Subcutaneous abdominal adipose tissue (tissue), 5 donors: ENCODE measurements around the gene GUCY1A1.

Experiments
- H3K27ac ChIP-seq: one replicate; pipeline ENCODE4 v1.7.0; 2013; ENCODE audit warnings: low read depth, mild to moderate bottlenecking, inconsistent platforms, low read length, moderate library complexity
- H3K27me3 ChIP-seq, 5 donors: one replicate each; pipeline ENCODE4 v1.7.0; 2013; ENCODE audit warnings: low read length in 5 of 5, inconsistent platforms in 1 of 5; ENCODE audit not compliant: control insufficient read depth in 5 of 5, insufficient read depth in 4 of 5
- H3K36me3 ChIP-seq, 5 donors: one replicate each; pipeline ENCODE4 v1.7.0; 2013; ENCODE audit warnings: low read length in 5 of 5; ENCODE audit not compliant: control insufficient read depth in 5 of 5, insufficient read depth in 5 of 5
- H3K4me1 ChIP-seq, 5 donors: one replicate each; pipeline ENCODE4 v1.7.0; 2013; ENCODE audit warnings: low read length in 5 of 5, mild to moderate bottlenecking in 3 of 5, moderate library complexity in 1 of 5; ENCODE audit not compliant: control insufficient read depth in 5 of 5, insufficient read depth in 5 of 5
- H3K4me3 ChIP-seq, 5 donors: one replicate each; pipeline ENCODE4 v1.7.0; 2013; ENCODE audit warnings: low read length in 5 of 5, low read depth in 1 of 5
- H3K9ac ChIP-seq, 5 donors: one replicate each; pipeline ENCODE4 v1.7.0; 2013; ENCODE audit warnings: low read length in 5 of 5, mild to moderate bottlenecking in 4 of 5, moderate library complexity in 3 of 5
- H3K9me3 ChIP-seq, 5 donors: one replicate each; pipeline ENCODE4 v1.7.0; 2013; ENCODE audit warnings: low read length in 5 of 5; ENCODE audit not compliant: control insufficient read depth in 5 of 5
- donor health status: healthy.
- donor health status: healthy.
- donor health status: healthy.
- donor health status: healthy.
- donor health status: healthy.

Gene GUCY1A1

DNA sequence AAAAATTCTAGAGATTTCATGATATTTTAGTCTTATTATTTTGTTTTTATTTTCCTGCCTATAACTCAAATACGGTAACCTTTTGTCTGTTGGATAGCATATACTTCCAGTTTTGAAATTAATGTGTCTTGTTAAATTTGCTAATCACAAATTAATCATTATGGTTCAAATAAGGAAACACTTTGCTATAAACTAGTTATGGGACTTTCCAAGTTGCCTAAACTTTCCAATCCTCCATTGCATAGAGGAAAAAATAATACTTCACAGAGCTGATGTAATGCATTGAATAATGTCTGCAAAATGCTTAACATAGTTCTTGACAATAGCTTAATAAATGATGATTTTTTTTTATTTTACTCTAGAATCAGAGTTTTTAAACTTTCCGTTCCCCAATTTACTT lies 96.9 kb downstream of the GUCY1A1 start:
- Histone ChIP-seq H3K9me3 (no peaks in the 10 kb centered on the region), H3K27me3 (peaks cover 0 to 3% (median 0%) of the 10 kb centered on the region in 5 donors), H3K36me3 (no peaks in the 10 kb centered on the region), H3K9ac (no peak overlapping the region), H3K27ac (no peak overlapping the region), H3K4me3 (no peak overlapping the region), H3K4me1 (peaks cover 0 to 16% (median 15%) of the 10 kb centered on the region in 5 donors)

DNA sequence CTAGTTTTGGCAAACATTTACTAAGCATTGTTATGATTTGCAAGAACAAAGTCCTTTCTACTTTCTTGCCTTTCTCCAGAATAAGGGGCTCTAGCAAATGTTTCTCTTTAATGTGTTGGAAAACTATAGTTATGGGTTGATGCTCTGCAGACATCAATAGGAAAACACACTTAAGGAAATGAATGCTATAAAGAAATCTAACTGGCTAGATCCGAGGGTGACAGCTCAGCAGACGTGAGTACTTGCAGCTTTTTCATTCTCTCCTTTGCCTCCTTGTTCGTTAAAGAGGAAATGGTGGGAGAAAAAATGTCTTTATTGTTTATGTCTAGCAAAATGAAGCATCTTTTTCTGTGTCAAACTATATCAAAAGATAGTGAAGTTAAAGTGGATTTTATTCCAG lies 98.5 kb downstream of the GUCY1A1 start:
- no peaks in the 10 kb centered on the region for H3K36me3 ChIP-seq
- no peak overlapping the region for H3K9ac ChIP-seq
- H3K27ac ChIP-seq, result no peak overlapping the region
- H3K4me1 ChIP-seq, result peaks cover 0 to 4% (median under 1%) of the 10 kb centered on the region in 5 donors
- no peaks in the 10 kb centered on the region for H3K9me3 ChIP-seq
- H3K27me3 ChIP-seq, result no peaks in the 10 kb centered on the region
- no peak overlapping the region for H3K4me3 ChIP-seq

GRCh38 chr4:155766622-155767021 lies 100.0 kb downstream of the GUCY1A1 start:
- Histone ChIP-seq H3K4me3 (no peak overlapping the region), H3K27ac (no peak overlapping the region), H3K27me3 (no peaks in the 10 kb centered on the region), H3K4me1 (peaks cover 0 to 4% (median 0%) of the 10 kb centered on the region in 5 donors), H3K9ac (no peak overlapping the region), H3K36me3 (no peaks in the 10 kb centered on the region), H3K9me3 (no peaks in the 10 kb centered on the region)

DNA sequence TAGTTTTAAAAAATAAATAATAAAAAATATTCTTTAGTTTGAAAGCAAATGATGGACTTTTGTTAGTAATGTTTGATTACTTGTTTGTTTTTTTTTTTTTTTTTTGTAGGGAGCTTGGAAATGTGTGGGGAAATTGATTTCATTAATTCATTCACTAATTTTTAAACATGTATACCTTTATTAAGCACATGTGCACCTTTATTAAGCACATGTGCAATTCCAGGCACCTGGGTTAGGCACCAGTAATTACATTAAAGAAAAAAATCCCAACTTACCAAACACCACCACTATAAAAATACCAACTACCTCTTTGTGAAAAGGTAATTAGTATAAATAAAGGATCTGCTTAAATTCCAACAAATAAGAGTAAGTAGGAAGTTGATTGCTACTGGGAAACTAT lies 101.7 kb downstream of the GUCY1A1 start:
- H3K27ac ChIP-seq, result no peak overlapping the region
- peaks cover 0 to 4% (median 0%) of the 10 kb centered on the region in 5 donors for H3K4me1 ChIP-seq
- H3K9ac ChIP-seq, result no peak overlapping the region
- no peaks in the 10 kb centered on the region for H3K36me3 ChIP-seq
- H3K4me3 ChIP-seq, result no peak overlapping the region
- H3K27me3 ChIP-seq, result no peaks in the 10 kb centered on the region
- H3K9me3 ChIP-seq, result no peaks in the 10 kb centered on the region

- no peaks in the 10 kb centered on the region for H3K27me3 ChIP-seq
- H3K4me1 ChIP-seq, result peaks cover 0 to 4% (median 0%) of the 10 kb centered on the region in 5 donors
- no peaks in the 10 kb centered on the region for H3K9me3 ChIP-seq
- no peaks in the 10 kb centered on the region for H3K36me3 ChIP-seq
- H3K27ac ChIP-seq, result no peak overlapping the region
- H3K9ac ChIP-seq, result no peak overlapping the region
- no peak overlapping the region for H3K4me3 ChIP-seq
Measured at GRCh38 chr4:155769090-155769489, 102.4 kb downstream of the GUCY1A1 start.

- peaks cover 0 to 4% (median 0%) of the 10 kb centered on the region in 5 donors for H3K4me1 ChIP-seq
- no peaks in the 10 kb centered on the region for H3K9me3 ChIP-seq
- no peak overlapping the region for H3K9ac ChIP-seq
- H3K36me3 ChIP-seq, result peaks cover 0 to 2% (median 0%) of the 10 kb centered on the region in 5 donors
- no peak overlapping the region for H3K4me3 ChIP-seq
- H3K27ac ChIP-seq, result no peak overlapping the region
- H3K27me3 ChIP-seq, result no peaks in the 10 kb centered on the region
Measured at GRCh38 chr4:155772459-155773195, 106.0 kb downstream of the GUCY1A1 start.

DNA sequence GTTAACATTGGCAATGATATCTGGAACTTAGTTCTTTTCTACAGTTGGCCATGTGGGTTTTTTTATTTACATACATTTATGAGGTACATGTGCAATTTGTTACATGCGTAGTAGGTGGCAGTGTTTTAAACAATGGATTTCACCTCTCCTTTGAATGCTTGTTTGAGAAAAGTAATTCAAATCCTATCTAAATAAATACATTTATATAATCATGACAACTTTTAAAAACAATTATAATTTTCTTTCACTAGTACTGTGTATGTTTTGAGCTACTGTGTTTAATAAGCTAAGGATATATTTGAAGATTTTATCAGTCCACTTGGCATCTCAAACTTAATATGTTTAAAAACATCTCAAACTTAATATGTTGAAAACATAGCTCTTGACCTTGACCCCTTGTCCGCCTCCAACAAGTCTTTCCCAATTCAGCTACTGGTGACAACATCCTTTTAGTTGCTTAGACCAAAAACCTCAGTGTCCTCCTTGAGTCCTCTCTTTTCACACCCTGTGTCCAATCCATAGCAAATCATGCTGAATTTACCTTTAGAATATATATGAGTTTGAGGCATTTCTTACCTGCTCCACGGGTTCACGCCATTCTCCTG lies 106.7 kb downstream of the GUCY1A1 start:
- Histone ChIP-seq H3K27ac (no peak overlapping the region), H3K9ac (no peak overlapping the region), H3K9me3 (no peaks in the 10 kb centered on the region), H3K36me3 (peaks cover 0 to 2% (median 0%) of the 10 kb centered on the region in 5 donors), H3K4me3 (no peak overlapping the region), H3K27me3 (no peaks in the 10 kb centered on the region), H3K4me1 (peaks cover 0 to 4% (median 3%) of the 10 kb centered on the region in 5 donors)

GRCh38 chr4:155774033-155774432 lies 107.4 kb downstream of the GUCY1A1 start:
- Histone ChIP-seq H3K4me1 (peaks cover 0 to 3% (median under 1%) of the 10 kb centered on the region in 5 donors), H3K27me3 (no peaks in the 10 kb centered on the region), H3K9ac (no peak overlapping the region), H3K36me3 (peaks cover 0 to 2% (median 0%) of the 10 kb centered on the region in 5 donors), H3K9me3 (no peaks in the 10 kb centered on the region), H3K4me3 (no peak overlapping the region), H3K27ac (no peak overlapping the region)

- Histone ChIP-seq H3K4me1 (peaks cover 0 to 3% (median 0%) of the 10 kb centered on the region in 5 donors), H3K4me3 (no peak overlapping the region), H3K36me3 (peaks cover 0 to 2% (median 0%) of the 10 kb centered on the region in 5 donors), H3K9ac (no peak overlapping the region), H3K27ac (no peak overlapping the region), H3K27me3 (no peaks in the 10 kb centered on the region), H3K9me3 (no peaks in the 10 kb centered on the region)
Measured at GRCh38 chr4:155777971-155778735, 111.5 kb downstream of the GUCY1A1 start.

DNA sequence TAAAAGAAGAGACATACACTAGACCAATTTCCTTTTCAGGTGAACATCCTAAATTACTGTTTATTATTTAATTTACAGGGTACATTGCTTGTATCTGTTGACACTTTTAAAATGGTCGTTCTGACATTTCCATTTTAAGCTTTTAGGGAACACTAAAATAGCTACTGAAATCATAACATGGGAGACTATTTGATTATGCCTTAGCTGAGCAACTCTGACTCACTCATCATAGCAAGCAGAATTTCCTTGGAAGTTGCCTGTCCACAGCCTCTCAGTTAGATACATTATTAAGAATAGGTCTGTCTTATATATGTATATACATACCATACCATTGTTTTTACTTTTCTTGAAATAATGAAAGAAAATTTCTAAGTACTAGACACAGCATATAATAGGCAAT lies 114.1 kb downstream of the GUCY1A1 start:
- Histone ChIP-seq H3K9ac (no peak overlapping the region), H3K27ac (no peak overlapping the region), H3K36me3 (no peaks in the 10 kb centered on the region), H3K27me3 (no peaks in the 10 kb centered on the region), H3K4me3 (no peak overlapping the region), H3K4me1 (peaks cover 0 to 3% (median 0%) of the 10 kb centered on the region in 5 donors), H3K9me3 (no peaks in the 10 kb centered on the region)
